Lung (tissue), 12 donors: ENCODE data around the gene TNFRSF17. TPM values are rescaled to one million over a fixed set of nuclear protein-coding genes. Genes with fewer than 3 reads are reported as not detected.
"Not testable (repeated sequence)": the region's sequence is repeated elsewhere in the genome, so short reads cannot be mapped to it uniquely, and the experiment has no call there.

Experiments used
- ATAC-seq: fragments of 200-7000 bp; cut with Tn5 transposase; one replicate; pipeline ENCODE4 v1.9.1; 2020; ENCODE audit warnings: moderate number of reproducible peaks; ENCODE audit not compliant: insufficient read depth, low FRiP score
- DNase-seq, 3 donors: peaks; one replicate each; pipeline ENCODE4 v3.0.0-alpha.2; 2013 to 2017
- H3K27ac ChIP-seq, 2 donors: one replicate each; pipeline ENCODE4 v1.5.1; 2013; ENCODE audit warnings: mild to moderate bottlenecking in 2 of 2, moderate library complexity in 2 of 2, control low read depth in 1 of 2, inconsistent platforms in 1 of 2, low read depth in 1 of 2, low read length in 1 of 2
- H3K27me3 ChIP-seq, 3 donors: one replicate each; pipeline ENCODE4 v1.5.1; 2013; ENCODE audit warnings: low read length in 2 of 3; ENCODE audit not compliant: control insufficient read depth in 3 of 3, insufficient read depth in 3 of 3
- H3K36me3 ChIP-seq, 4 donors: one replicate each; pipeline ENCODE4 v1.5.1; 2013; ENCODE audit warnings: low read length in 4 of 4, mild to moderate bottlenecking in 1 of 4, moderate library complexity in 1 of 4; ENCODE audit not compliant: control insufficient read depth in 4 of 4, insufficient read depth in 4 of 4
- H3K4me1 ChIP-seq, 5 donors: one replicate each; pipeline ENCODE4 v1.5.1; 2013; ENCODE audit warnings: low read length in 5 of 5, mild to moderate bottlenecking in 2 of 5, moderate library complexity in 1 of 5; ENCODE audit not compliant: control insufficient read depth in 5 of 5, insufficient read depth in 5 of 5
- H3K4me3 ChIP-seq: one replicate; pipeline ENCODE4 v1.5.1; 2013; ENCODE audit warnings: mild to moderate bottlenecking, control low read depth, moderate library complexity
- H3K9ac ChIP-seq, 2 donors: one replicate each; pipeline ENCODE4 v1.5.1; 2013; ENCODE audit warnings: low read length in 2 of 2, control low read depth in 1 of 2; ENCODE audit not compliant: insufficient read depth in 1 of 2
- H3K9me3 ChIP-seq, 4 donors: one replicate each; pipeline ENCODE4 v1.5.1; 2013; ENCODE audit warnings: low read length in 3 of 4, mild to moderate bottlenecking in 1 of 4, moderate library complexity in 1 of 4; ENCODE audit not compliant: control insufficient read depth in 4 of 4, insufficient read depth in 3 of 4
- WGBS, 2 donors: extraction: QIAGEN DNeasy Blood & Tissue Kit; methylation state at CpG; one replicate each; pipeline ENCODE4 v1.1.7; 2013; 5-methylcytosine and 5-hydroxymethylcytosine counted together
- polyA plus RNA-seq, 2 donors: library from polyadenylated mRNA; stranded (reverse); fragments of 200-250 nt; gene quantifications; one replicate each; pipeline ENCODE4 v1.2.1, GENCODE V29; 2013
- total RNA-seq, 2 donors: library from RNA; depleted of rRNA in 1 of 2; stranded (reverse); fragments of >200 nt in 1 of 2; gene quantifications; one replicate each; pipeline ENCODE4 v1.2.1, GENCODE V29; 2014 to 2021
- TF ChIP-seq, protein P1 (sequence below): IDR thresholded peaks from 2 replicates; pipeline ENCODE4 v1.5.1; 2012; ENCODE audit warnings: mild to moderate bottlenecking; ENCODE audit errors: control extremely low read depth, extremely low read depth
- donor health status: control.
- donor health status: control.
- donor health status: Bipolar disorder and iron deficiency.
- donor health status: healthy.
- donor health status: DM: yes; HTN: yes; CAD: no.

TNFRSF17 gene
- total and polyA plus RNA-seq, 4 donors, result 0.30 to 3.2 (median 1.4) TPM

DNA sequence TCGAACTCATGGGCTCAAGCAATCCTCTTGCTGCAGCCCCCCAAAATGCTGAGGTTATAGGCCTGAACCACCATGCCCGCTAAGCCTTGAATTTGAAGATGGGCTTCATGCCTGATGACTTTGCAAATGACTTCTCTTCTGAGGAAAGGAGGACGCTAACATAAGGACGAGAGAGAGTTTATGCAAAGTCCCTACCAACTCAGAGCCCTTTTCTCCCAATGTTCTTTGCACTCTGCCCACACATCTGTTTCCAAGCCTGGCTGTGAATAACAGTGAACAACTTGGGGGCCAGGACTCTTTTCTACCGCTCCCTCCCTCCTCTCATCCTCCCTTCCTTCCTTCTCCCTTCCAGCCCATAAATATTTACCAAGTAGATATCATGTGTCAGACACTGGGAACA is 14.6 kb upstream of the TNFRSF17 start:
- H3K4me3 ChIP-seq, result no peak overlapping the region
- no peaks in the 10 kb centered on the region for H3K9me3 ChIP-seq
- H3K36me3 ChIP-seq, result no peaks in the 10 kb centered on the region
- TF ChIP-seq, protein P1, sequence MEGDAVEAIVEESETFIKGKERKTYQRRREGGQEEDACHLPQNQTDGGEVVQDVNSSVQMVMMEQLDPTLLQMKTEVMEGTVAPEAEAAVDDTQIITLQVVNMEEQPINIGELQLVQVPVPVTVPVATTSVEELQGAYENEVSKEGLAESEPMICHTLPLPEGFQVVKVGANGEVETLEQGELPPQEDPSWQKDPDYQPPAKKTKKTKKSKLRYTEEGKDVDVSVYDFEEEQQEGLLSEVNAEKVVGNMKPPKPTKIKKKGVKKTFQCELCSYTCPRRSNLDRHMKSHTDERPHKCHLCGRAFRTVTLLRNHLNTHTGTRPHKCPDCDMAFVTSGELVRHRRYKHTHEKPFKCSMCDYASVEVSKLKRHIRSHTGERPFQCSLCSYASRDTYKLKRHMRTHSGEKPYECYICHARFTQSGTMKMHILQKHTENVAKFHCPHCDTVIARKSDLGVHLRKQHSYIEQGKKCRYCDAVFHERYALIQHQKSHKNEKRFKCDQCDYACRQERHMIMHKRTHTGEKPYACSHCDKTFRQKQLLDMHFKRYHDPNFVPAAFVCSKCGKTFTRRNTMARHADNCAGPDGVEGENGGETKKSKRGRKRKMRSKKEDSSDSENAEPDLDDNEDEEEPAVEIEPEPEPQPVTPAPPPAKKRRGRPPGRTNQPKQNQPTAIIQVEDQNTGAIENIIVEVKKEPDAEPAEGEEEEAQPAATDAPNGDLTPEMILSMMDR, result no peak
- WGBS, 2 donors, result 79 to 81% methylated on average over 5 of the region's 5 CpGs
- DNase-seq (no peak), ATAC-seq (no peak)
- H3K27ac ChIP-seq, result no peak overlapping the region
- H3K27me3 ChIP-seq, result no peaks in the 10 kb centered on the region
- H3K9ac ChIP-seq, result no peak overlapping the region
- peaks cover 0 to 1% (median 0%) of the 10 kb centered on the region in 5 donors for H3K4me1 ChIP-seq

DNA sequence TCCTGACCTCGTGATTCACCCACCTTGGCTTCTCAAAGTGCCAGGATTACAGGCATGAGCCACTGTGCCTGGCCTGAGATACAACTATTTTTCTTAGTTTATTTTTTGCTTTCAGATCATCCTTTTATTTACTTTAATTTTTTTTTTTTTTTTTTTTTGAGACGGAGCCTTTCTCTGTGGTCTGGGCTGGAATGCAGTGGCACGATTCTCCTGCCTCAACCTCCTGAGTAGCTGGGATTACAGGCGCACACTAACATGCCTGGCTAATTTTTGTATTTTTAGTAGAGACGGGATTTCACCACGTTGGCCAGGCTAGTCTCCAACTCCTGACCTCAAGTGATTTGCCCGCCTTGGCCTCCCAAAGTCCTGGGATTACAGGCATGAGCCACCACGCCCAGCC is 11.4 kb upstream of the TNFRSF17 start:
- H3K36me3 ChIP-seq, H3K27me3 ChIP-seq, H3K27ac ChIP-seq, ATAC-seq, H3K9ac ChIP-seq, H3K4me1 ChIP-seq, H3K9me3 ChIP-seq, DNase-seq, H3K4me3 ChIP-seq: not testable (repeated sequence)
- WGBS, 2 donors, result 86 to 90% methylated on average over 8 of the region's 8 CpGs

DNA sequence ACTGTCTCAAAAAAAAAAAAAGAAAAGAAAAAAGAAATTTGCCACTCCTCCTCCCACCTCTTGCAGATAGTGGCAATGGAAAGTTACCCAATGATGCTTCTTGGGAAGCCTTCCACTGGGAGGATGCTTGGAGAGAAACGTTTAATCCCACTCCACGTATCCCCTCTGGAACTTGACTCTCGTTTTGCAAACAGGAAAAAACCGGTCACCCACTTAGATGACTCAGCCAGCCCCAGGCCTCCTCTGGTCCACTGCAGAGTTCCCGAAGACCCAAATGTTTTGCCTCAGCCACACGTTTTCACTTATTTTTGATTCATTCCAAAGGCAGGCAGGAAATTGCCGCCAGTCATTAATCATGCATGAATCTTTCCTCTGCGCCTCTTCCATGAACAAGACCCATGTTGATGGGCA is 9.3 kb upstream of the TNFRSF17 start:
- H3K4me1 ChIP-seq, result peaks cover 0 to 4% (median 0%) of the 10 kb centered on the region in 5 donors
- no peaks in the 10 kb centered on the region for H3K27me3 ChIP-seq
- no peak overlapping the region for H3K27ac ChIP-seq
- TF ChIP-seq, protein P1, result no peak
- no peak for ATAC-seq
- no peak overlapping the region for H3K9ac ChIP-seq
- no peaks in the 10 kb centered on the region for H3K36me3 ChIP-seq
- peak; percentile 17 to 68 (median 29) for DNase-seq
- WGBS, 2 donors, result 57 to 71% methylated on average over 8 of the region's 8 CpGs
- no peak overlapping the region for H3K4me3 ChIP-seq
- no peaks in the 10 kb centered on the region for H3K9me3 ChIP-seq

DNA sequence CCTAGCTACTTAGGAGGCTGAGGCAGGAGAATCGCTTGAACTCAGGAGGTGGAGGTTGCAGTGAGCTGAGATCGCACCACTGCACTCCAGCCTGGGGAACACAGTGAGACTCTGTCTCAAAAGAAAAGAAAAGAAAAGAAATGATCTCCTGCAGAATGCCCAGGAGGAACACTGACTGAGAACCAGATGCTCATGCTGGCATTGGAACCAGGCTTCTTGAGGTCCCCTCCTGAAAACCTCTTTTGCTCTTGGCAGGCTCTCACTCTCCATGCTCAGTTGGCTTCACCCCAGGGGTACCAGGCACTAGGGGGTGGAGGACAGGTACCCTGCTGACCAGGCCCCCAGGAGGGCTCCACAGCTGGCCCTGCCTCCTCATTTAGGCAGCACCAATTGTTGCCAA is 8.5 kb upstream of the TNFRSF17 start:
- Histone ChIP-seq H3K36me3 (no peaks in the 10 kb centered on the region), H3K9ac (no peak overlapping the region), H3K9me3 (no peaks in the 10 kb centered on the region), H3K4me3 (no peak overlapping the region), H3K27ac (no peak overlapping the region), H3K4me1 (peaks cover 0 to 4% (median 0%) of the 10 kb centered on the region in 5 donors), H3K27me3 (no peaks in the 10 kb centered on the region)
- WGBS, 2 donors, result 88 to 100% methylated on average over 2 of the region's 2 CpGs
- TF ChIP-seq, protein P1, result no peak
- no peak for ATAC-seq
- no peak for DNase-seq
